Measurements from ENCODE around the gene CELF5.

Gene CELF5

DNA sequence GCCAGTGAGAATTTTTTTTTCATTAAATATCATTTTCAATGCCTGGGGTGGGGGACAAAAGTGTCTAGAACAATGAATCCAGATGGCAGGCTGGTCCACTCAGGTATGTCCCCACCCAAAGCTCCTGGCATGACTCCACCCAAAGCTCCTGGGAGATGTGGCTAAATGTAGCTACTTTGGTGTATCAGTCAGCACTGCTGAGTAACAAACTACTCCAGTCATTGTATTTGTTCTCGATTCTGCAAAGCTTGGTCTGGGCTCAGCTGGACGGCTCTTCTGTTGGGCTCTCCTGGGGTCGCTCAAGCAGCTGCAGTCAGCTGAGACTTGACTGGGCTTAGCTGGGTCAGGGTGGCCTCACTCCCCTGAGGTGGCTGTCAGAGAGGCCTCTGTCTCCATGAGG, 48.5 kb downstream of the CELF5 start:
- H3K4me3 ChIP-seq (ENCODE audit: low read depth, low read length) = no peak overlapping the region
- DNase-seq (ENCODE audit: low read depth) = no peak
- TF ChIP-seq, protein P1, sequence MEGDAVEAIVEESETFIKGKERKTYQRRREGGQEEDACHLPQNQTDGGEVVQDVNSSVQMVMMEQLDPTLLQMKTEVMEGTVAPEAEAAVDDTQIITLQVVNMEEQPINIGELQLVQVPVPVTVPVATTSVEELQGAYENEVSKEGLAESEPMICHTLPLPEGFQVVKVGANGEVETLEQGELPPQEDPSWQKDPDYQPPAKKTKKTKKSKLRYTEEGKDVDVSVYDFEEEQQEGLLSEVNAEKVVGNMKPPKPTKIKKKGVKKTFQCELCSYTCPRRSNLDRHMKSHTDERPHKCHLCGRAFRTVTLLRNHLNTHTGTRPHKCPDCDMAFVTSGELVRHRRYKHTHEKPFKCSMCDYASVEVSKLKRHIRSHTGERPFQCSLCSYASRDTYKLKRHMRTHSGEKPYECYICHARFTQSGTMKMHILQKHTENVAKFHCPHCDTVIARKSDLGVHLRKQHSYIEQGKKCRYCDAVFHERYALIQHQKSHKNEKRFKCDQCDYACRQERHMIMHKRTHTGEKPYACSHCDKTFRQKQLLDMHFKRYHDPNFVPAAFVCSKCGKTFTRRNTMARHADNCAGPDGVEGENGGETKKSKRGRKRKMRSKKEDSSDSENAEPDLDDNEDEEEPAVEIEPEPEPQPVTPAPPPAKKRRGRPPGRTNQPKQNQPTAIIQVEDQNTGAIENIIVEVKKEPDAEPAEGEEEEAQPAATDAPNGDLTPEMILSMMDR (IDR thresholded peaks at IDR 0.05; ENCODE audit: insufficient read depth, low read depth, low read length, missing control alignments) = no peak

GRCh38 chr19:3274245-3274941, 49.9 kb downstream of the CELF5 start:
- DNase-seq (ENCODE audit: low read depth) = no peak
- H3K4me3 ChIP-seq (ENCODE audit: low read depth, low read length) = no peak overlapping the region
- TF ChIP-seq, protein P1 (IDR thresholded peaks at IDR 0.05; ENCODE audit: insufficient read depth, low read depth, low read length, missing control alignments) = no peak

DNA sequence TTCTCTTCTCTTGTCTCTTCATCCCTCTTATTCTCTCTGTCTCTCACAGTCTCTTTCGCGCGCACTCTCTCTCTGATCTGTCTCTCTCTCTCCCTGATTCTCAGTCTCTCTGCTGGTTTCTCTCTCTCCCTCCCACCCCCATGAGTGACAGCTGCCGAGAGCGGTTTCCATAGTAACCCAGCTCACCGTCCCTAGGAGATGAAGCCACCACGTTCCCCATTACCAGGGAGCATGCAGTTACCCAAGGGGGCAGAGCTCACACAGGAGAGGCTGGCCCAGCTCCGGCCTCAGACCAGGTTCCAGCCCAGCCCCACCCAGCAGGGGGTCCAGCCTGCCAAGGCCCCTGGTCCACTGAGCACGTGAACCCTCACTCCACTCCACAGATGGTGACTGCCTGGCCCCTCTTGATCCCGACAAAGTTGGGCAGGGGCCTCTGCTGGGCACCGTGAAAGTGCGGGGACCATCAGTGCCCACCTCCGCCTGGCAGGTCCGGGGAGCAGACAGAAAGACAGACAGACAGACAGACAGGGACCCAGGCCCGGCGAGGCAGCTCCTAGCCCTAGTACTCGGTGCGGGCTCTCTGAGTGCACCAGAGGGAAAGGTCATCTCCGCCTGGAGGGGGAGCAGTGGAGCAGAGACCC, 50.6 kb downstream of the CELF5 start:
- TF ChIP-seq, protein P1 (IDR thresholded peaks at IDR 0.05; ENCODE audit: insufficient read depth, low read depth, low read length, missing control alignments) = peak; percentile 60
- peak; percentile 54 for DNase-seq (ENCODE audit: low read depth)
- H3K4me3 ChIP-seq (ENCODE audit: low read depth, low read length) = peak overlapping the region; percentile 55

- TF ChIP-seq, protein P1 (IDR thresholded peaks at IDR 0.05; ENCODE audit: insufficient read depth, low read depth, low read length, missing control alignments) = no peak
- peak overlapping the region; percentile 55 for H3K4me3 ChIP-seq (ENCODE audit: low read depth, low read length)
- peak; percentile 93 for DNase-seq (ENCODE audit: low read depth)
Measured at GRCh38 chr19:3275583-3276340, 51.3 kb downstream of the CELF5 start.

- TF ChIP-seq, protein P1 (IDR thresholded peaks at IDR 0.05; ENCODE audit: insufficient read depth, low read depth, low read length, missing control alignments) = no peak
- no peak overlapping the region for H3K4me3 ChIP-seq (ENCODE audit: low read depth, low read length)
- peak; percentile 43 for DNase-seq (ENCODE audit: low read depth)
Measured at GRCh38 chr19:3276341-3276799, 51.9 kb downstream of the CELF5 start.

- DNase-seq (ENCODE audit: low read depth) = no peak
- TF ChIP-seq, protein P1 (IDR thresholded peaks at IDR 0.05; ENCODE audit: insufficient read depth, low read depth, low read length, missing control alignments) = no peak
- H3K4me3 ChIP-seq (ENCODE audit: low read depth, low read length) = no peak overlapping the region
Measured at GRCh38 chr19:3277649-3278048, 53.2 kb downstream of the CELF5 start.

All from GM12865 (cell line).